GM19438 (cell line): ENCODE measurements around the gene PRR15.
"Not testable (repeated sequence)": the region's sequence is repeated elsewhere in the genome, so short reads cannot be mapped to it uniquely, and the experiment has no call there.

Experiments
- ATAC-seq: cut with Tn5 transposase; IDR thresholded peaks from one replicate; pipeline ENCODE4 v1.9.1; 2021; ENCODE audit warnings: low read depth; ENCODE audit not compliant: unreplicated experiment

PRR15 gene

GRCh38 chr7:29563590-29564495 is at the start of gene PRR15:
Gene PRR15 (plus strand): TSS chr7:29563835. CDS start chr7:29566330, 2,495 bp downstream.
- no peak for ATAC-seq

DNA sequence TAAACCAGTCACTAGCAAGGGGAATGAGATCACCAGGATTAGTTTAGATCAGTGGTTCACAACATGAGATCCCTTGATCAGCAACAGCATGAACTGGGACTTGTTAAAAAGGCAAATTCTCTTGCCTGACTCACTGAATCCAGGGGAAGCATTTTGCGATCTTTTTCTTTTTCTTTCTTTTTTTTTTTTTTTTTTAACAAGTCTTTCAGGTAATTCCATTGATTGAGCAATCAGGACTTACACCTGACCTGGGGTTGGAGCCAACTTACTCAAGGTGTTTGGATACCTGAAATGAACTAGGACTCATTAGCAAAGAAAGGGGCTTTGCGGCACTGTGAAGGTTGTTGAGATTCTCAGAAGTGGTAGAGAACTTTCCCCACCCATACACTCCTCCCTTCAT is 47.1 kb upstream of the PRR15 start:
- no peak for ATAC-seq

DNA sequence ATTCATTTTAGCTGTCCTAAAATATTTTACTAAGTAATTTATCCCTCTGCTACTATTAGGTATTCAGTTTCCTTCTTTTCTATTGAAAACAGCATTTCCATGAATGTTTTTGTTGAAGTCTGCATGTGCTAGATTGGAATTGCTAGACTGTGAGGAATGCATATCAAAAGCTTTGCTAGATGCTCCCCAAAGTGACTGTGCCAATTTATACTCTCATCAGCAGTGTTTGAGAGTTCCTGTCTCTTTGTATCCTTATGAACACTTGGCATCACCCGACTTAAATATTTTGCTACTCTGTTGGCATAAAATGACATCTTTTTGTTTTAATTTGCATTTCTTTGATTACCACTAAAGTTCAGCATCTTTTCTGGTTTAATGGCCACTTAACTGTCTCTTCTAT is 45.0 kb upstream of the PRR15 start:
- ATAC-seq, result no peak

DNA sequence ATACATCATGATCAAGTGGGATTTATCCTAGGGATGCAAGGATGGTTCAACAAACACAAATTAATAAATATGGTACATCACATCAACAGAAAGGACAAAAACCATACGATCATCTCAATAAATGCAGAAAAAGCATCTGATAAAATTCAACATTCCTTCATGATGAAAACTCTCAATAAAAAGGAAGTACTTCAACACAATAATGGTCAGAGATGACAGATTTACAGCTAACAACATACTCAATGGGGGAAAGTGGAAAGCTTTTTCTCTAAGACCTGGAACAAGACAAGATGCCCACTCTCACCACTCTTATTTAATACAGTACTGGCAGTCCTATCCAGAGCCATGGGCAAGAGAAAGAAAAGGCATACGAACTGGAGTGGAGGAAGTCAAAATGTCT is 39.9 kb upstream of the PRR15 start:
- ATAC-seq, result no peak

DNA sequence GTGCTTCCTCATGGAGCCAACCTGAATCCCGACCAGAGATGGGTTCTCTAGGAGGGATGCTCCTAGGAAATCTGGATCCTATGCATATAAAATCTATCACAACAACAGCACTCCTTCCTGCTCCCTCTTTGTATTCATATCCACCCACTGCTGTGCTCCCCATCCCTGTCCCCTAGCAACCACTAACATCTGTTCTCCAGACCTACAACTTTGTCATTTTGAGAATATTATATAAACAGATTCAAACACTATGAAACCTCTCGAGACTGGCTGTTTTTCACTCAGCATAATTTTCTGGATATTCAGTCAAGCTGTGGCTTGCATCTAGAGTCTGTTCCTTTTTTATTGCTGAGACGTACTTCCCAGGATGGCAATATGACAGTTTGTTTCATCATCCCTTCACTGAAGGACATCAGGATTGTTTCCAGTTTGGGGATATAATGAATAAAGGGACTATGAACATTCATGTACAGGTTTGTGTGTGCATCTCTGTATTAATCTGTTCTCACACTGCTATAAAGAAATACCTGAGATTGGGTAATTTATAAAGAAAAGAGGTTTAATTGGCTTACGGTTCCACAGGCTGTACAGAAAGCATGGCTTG is 36.0 kb upstream of the PRR15 start:
- ATAC-seq, result no peak

DNA sequence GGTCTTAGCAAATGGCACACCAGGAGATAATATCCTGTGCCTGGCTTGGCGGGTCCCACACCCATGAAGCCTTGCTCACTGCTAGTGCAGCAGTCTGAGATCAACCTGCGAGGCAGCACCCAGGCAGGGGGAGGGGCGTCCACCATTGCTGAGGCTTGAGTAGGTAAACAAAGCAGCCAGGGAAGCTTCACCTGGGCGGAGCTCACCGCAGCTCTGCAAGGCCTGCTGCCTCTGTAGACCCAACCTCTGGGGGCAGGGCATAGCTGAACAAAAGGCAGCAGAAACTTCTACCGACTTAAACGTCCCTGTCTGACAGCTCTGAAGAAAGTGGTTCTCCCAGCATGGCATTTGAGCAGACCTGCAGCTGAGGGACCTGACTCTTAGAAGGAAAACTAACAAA is 35.1 kb upstream of the PRR15 start:
- ATAC-seq, result not testable (repeated sequence)

GRCh38 chr7:29538389-29538788 is 25.2 kb upstream of the PRR15 start:
- ATAC-seq, result no peak

GRCh38 chr7:29539471-29539870 is 24.2 kb upstream of the PRR15 start:
- no peak for ATAC-seq

DNA sequence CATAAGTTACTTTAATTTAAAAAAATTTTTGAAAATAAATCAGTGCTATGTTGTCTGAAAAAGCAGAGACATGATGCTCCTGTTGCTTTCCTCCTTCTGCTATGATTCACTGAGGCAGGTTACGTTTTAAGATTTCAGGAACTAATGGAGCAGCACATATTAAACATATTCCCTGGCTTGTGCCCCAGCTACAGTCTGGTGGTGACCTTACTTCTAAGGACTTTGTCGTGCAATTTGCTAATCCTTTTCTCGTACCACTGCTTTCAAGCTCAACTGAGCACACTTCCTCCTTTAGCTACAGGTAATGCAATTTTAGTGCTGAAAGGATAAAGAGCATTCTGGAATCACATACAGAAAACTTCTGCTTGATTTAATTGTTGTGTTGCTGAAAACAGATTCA is 16.2 kb upstream of the PRR15 start:
- no peak for ATAC-seq

- no peak for ATAC-seq
Observed at GRCh38 chr7:29548823-29549222, 14.8 kb upstream of the PRR15 start.

DNA sequence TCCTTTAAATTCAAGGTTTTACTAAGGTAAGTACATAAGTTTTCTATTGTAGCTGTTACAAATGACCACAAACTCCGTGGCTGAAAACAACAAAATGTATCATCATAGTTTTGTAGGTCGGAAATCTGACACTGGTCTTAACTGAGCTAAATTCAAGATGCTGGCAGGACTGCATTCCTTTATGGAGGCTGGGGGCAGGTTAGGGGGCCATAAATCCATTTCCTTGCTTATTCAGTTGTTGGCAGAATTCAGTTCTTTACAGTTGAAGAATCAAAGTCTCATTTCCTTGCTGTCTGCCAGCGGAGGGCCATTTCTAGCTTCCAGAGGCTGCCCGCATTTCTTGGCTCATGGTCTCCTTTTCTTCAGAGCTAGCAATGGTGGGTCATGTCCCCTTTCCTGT is 11.2 kb upstream of the PRR15 start:
- ATAC-seq, result no peak

- no peak for ATAC-seq
Observed at GRCh38 chr7:29555061-29555460, 8.6 kb upstream of the PRR15 start.

- ATAC-seq, result no peak
Observed at GRCh38 chr7:29556405-29557195, 7.0 kb upstream of the PRR15 start.

- ATAC-seq, result no peak
Observed at GRCh38 chr7:29557954-29558353, 5.7 kb upstream of the PRR15 start.

- no peak for ATAC-seq
Observed at GRCh38 chr7:29561271-29561670, 2.4 kb upstream of the PRR15 start.

DNA sequence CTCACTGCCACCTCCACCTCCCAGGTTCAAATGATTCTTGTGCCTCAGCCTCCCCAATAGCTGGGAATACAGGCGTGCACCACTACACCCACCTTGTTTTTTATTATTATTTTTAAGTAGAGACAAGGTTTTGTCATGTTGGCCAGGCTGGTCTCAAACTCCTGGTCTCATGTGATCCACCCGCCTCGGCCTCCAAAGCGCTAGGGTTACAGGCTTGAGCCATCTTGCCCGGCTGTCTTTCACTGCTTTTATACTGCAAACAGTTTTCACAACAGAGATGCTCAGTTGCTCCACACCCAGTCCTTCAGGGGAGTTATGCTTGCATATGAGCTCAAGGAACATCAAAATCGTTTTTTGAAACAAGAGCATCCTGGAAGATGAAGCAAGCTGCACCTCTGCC is 1.3 kb upstream of the PRR15 start:
- no peak for ATAC-seq

DNA sequence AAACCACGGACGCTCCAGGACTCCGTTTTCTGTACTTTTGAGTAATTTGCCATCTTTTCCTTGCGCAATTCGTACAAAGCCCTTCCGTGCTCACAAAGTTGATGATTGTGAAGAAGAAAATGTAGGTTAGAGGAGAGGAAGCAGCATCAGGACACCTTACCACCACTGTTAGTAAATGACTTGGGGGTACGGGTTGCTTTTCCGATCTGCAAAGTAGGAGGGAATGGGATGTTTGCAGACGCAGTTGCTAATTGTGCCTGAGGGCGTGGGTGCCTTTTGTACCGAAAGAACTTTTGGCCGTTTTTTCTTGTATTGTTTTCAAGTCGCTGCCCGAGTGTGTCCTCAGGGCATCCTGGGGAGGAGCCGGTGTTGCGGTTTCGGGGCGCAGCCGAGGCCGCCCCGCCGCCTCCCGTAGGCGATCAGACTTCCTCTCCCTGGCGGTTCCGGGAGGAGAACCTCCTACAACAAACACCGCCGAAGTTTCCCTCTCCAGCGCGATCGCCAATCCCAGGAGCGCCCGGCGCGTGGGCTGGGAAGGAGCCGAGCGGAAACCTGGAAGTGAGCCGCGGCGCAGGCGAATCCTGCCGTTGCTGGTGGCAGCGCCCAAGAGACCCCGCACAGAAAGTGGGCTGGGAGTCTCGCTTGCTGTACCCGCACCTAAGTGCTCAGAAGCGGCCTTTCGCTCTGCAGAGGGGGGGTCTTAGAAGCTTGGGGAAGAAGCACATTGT is 1.0 kb downstream of the PRR15 start:
- no peak for ATAC-seq

GRCh38 chr7:29565224-29565630 is 1.6 kb downstream of the PRR15 start:
- ATAC-seq, result no peak

DNA sequence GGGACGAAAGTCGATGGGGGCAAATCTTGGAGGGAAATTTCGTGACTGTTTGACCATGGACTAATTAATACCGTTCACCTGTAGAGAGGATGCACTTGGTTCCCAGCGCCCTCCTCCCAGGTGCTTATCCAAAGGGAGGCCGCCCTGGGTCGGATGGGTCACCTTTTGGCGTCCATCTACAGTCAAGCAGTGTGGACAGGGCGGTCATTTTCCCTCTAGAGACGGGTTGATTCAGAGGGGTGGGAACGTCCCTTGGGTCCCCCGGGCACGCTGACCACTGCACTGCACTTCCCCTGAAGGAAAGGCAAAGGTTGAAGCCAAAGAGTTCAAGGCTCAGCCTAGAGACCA is 2.0 kb downstream of the PRR15 start:
- no peak for ATAC-seq

GRCh38 chr7:29565982-29566746 is 2.5 kb downstream of the PRR15 start:
- no peak for ATAC-seq
